Osteocyte (in vitro differentiated cells): Measurements from ENCODE around the gene RNGTT. TPM values are rescaled to one million over a fixed set of nuclear protein-coding genes. Genes with fewer than 3 reads are reported as not detected.

Source experiments
- DNase-seq: peaks from one replicate; pipeline ENCODE4 v3.0.0; 2021; ENCODE audit warnings: mixed read lengths; ENCODE audit not compliant: unreplicated experiment; ENCODE audit errors: extremely low spot score
- H3K27ac Mint-ChIP-seq: one replicate; pipeline ENCODE4 v1.8.0; 2021; ENCODE audit warnings: mild to moderate bottlenecking, mixed read lengths; ENCODE audit not compliant: unreplicated experiment
- H3K27me3 Mint-ChIP-seq: one replicate; pipeline ENCODE4 v1.8.0; 2021; ENCODE audit warnings: mixed read lengths; ENCODE audit not compliant: unreplicated experiment
- H3K36me3 Mint-ChIP-seq: one replicate; pipeline ENCODE4 v1.8.0; 2021; ENCODE audit warnings: mixed read lengths; ENCODE audit not compliant: unreplicated experiment
- H3K4me1 Mint-ChIP-seq: one replicate; pipeline ENCODE4 v1.8.0; 2021; ENCODE audit warnings: mixed read lengths; ENCODE audit not compliant: unreplicated experiment
- H3K4me3 Mint-ChIP-seq: one replicate; pipeline ENCODE4 v1.8.0; 2021; ENCODE audit warnings: mild to moderate bottlenecking, moderate library complexity, mixed read lengths; ENCODE audit not compliant: unreplicated experiment
- H3K9me3 Mint-ChIP-seq: one replicate; pipeline ENCODE4 v1.8.0; 2021; ENCODE audit warnings: mixed read lengths; ENCODE audit not compliant: unreplicated experiment
- CTCF ChIP-seq: fragments of 200-600 bp; sonication (generic); IDR thresholded peaks from 2 replicates; pipeline ENCODE4 v1.5.0; 2021; ENCODE audit warnings: antibody characterized with exemption, mild to moderate bottlenecking, moderate library complexity
- total RNA-seq: library from RNA; stranded (reverse); gene quantifications from 2 replicates; pipeline ENCODE4 v1.2.1, GENCODE V29; 2021

RNGTT gene
- total RNA-seq, 1 donor from 2014 or later = 12.7 TPM

GRCh38 chr6:88562353-88563276, 400.8 kb downstream of the RNGTT start:
- no peaks in the 10 kb centered on the region for H3K9me3 Mint-ChIP-seq
- peak; percentile 65 for DNase-seq
- H3K36me3 Mint-ChIP-seq = no peaks in the 10 kb centered on the region
- peaks cover 8% of the 10 kb centered on the region for H3K27me3 Mint-ChIP-seq
- no peak for TF ChIP-seq CTCF
- no peaks in the 10 kb centered on the region for H3K4me1 Mint-ChIP-seq
- no peak overlapping the region for H3K27ac Mint-ChIP-seq
- no peak overlapping the region for H3K4me3 Mint-ChIP-seq

- H3K27ac Mint-ChIP-seq = no peak overlapping the region
- DNase-seq = peak; percentile 30
- H3K9me3 Mint-ChIP-seq = no peaks in the 10 kb centered on the region
- H3K4me3 Mint-ChIP-seq = no peak overlapping the region
- H3K4me1 Mint-ChIP-seq = no peaks in the 10 kb centered on the region
- peaks cover 8% of the 10 kb centered on the region for H3K27me3 Mint-ChIP-seq
- no peaks in the 10 kb centered on the region for H3K36me3 Mint-ChIP-seq
- TF ChIP-seq CTCF = no peak
Observed at GRCh38 chr6:88561954-88562315, 401.5 kb downstream of the RNGTT start.

- H3K27ac Mint-ChIP-seq = no peak overlapping the region
- no peaks in the 10 kb centered on the region for H3K4me1 Mint-ChIP-seq
- no peaks in the 10 kb centered on the region for H3K36me3 Mint-ChIP-seq
- DNase-seq = peak; percentile 40
- no peaks in the 10 kb centered on the region for H3K9me3 Mint-ChIP-seq
- TF ChIP-seq CTCF = no peak
- no peak overlapping the region for H3K4me3 Mint-ChIP-seq
- peaks cover 8% of the 10 kb centered on the region for H3K27me3 Mint-ChIP-seq
Observed at GRCh38 chr6:88561034-88561953, 402.1 kb downstream of the RNGTT start.

Other genes with a start within 250 kb of the RNGTT start
- gene PNRC1, start 117.1 kb upstream of the RNGTT start, total RNA-seq = 157 and 160 TPM in 2 replicates
- gene SRSF12, start 154.5 kb upstream of the RNGTT start, total RNA-seq = 3.7 TPM in 2 replicates
- 7.9 and 9.2 TPM in 2 replicates for gene PM20D2, start 182.4 kb upstream of the RNGTT start, total RNA-seq